ENCODE measurements around the gene TMEM72.

DNA sequence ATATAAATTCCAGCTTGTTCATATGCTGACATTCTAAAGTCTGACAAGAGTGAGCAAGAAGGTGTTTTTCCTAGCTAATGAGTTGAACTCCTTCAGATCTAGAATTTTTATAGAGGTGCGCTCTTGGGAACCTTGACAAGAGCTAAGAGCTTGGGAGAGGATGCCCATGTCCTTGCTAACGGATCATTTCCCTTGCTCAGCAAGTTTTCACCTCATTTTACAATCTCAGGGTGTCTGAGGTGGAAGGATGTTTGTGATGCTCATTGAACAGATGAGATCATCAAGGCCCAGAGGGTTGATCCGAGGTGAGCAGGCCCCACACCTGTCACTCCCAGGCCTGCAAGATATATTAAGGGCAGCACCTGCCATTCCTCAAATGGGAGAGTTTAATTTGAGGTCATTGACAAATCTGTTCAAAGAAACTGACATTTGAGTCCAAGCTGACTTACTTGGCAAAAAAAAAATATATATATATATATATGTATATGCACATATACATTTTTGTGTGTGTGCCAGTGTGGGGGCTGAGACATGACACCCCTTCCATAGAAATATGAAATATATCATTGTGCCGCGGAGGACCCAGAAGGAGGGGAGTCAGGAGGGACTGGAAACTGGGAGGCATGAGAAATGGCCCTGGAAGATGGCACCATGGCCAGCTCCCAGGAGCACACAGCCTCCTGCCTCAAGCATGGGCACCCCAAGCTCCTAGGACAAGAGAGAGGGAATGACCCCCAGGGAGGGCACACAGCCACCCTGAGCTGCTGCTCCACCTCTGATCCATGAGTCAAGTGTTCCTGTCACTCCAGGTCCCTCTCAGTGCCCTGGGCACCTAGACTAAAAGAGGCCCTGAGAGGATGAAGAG lies 17.3 kb upstream of the TMEM72 start:
- TF ChIP-seq RARB (CRISPR knock-in tag; IDR thresholded peaks at IDR 0.05) (no peak), ARNTL (CRISPR knock-in tag; IDR thresholded peaks at IDR 0.05; ENCODE audit: borderline replicate concordance, low read depth) (no peak), BACH2 (CRISPR knock-in tag; IDR thresholded peaks at IDR 0.05; ENCODE audit: borderline replicate concordance) (no peak), TCF4 (CRISPR knock-in tag; IDR thresholded peaks at IDR 0.05; ENCODE audit: borderline replicate concordance) (no peak), ZFP30 (CRISPR knock-in tag; IDR thresholded peaks at IDR 0.05) (no peak), SNAI2 (CRISPR knock-in tag; IDR thresholded peaks at IDR 0.05) (no peak)
- TF ChIP-seq, protein P1, sequence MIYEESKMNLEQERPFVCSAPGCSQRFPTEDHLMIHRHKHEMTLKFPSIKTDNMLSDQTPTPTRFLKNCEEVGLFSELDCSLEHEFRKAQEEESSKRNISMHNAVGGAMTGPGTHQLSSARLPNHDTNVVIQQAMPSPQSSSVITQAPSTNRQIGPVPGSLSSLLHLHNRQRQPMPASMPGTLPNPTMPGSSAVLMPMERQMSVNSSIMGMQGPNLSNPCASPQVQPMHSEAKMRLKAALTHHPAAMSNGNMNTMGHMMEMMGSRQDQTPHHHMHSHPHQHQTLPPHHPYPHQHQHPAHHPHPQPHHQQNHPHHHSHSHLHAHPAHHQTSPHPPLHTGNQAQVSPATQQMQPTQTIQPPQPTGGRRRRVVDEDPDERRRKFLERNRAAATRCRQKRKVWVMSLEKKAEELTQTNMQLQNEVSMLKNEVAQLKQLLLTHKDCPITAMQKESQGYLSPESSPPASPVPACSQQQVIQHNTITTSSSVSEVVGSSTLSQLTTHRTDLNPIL (CRISPR knock-in tag; IDR thresholded peaks at IDR 0.05; ENCODE audit: low read depth), result no peak

All from SK-N-SH treated with all-trans-retinoic acid at 6 μM for 48 hours (cell line).